Measurements from ENCODE around the gene DHCR24.

Gene DHCR24

GRCh38 chr1:54846301-54846700 is 40.7 kb downstream of the DHCR24 start:
- no peak for DNase-seq (ENCODE audit: low spot score)

DNA sequence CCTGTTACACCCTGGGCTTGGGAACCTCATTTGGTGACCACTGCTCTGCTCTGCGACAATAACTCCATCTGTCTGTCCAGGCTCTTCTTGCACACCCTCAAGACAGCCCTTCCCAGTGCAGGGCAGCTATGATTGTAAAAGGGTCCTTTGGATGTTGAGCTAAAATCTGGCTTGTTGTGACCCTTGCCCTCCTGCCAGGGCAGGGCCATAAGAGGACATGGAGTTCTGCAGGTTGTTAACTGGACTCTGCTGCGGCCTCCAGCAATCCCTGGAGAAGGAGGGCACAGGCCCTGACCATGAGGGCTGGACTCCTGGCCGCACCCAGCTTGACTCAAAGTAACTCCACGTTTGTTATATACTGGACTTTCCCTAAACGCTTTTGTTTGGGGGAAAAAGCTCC is 41.2 kb downstream of the DHCR24 start:
- no peak for DNase-seq (ENCODE audit: low spot score)

DNA sequence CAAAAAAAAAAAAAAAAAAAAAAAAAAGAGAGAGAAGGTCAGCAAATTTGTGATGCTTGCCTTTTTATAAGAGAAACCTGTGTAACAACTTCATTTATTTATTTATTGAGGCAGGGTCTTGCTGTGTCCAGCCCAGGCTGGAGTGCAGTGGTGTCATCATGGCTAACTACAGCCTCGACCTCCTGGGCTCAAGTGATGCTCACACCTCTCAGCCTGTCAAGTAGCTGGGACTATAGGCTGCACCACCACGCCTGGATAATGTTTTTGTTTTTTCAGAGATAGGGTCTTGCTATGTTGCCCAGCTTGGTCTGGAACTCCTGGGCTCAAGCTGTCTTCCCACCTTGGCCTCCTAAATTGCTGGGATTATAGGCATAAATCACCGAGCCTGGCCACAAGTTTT is 42.4 kb downstream of the DHCR24 start:
- DNase-seq (ENCODE audit: low spot score): no peak

DNA sequence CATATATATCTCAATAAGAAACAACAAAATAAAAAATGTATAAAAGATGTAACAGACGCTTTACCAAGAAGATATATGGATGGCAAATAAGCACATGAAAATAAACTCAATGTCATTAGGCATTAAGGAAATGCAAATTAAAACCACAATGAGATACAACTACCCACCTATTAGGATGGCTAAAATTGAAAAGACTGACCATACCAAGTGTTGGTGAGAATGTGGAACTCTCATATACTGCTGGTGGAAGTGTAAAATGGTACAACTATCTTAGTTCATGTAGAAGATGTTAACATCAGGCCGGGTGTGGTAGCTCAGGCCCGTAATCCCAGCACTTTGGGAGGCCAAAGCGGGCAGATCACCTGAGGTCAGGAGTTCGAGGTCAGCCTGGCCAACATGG is 43.5 kb downstream of the DHCR24 start:
- no peak for DNase-seq (ENCODE audit: low spot score)

DNA sequence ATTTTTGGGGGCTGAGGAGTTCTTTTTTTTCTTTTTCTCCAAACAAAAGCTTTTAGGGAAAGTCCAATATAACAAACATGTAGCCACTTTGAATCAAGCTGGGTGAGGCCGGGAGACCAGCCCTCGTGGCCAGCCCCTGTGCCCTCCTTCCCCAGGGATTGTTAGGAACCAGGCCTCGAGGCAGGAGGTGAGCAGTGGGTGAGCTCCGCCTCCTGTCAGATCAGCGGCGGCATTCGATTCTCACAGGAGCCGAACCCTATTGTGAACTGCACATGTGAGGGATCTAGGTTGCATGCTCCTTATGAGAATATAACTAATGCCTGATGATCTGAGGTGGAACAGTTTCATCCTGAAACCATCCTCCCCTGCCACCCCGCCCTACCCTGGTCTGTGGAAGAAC is 44.0 kb downstream of the DHCR24 start:
- no peak for DNase-seq (ENCODE audit: low spot score)

- no peak for DNase-seq (ENCODE audit: low spot score)
Observed at GRCh38 chr1:54842206-54842915, 44.6 kb downstream of the DHCR24 start.

DNA sequence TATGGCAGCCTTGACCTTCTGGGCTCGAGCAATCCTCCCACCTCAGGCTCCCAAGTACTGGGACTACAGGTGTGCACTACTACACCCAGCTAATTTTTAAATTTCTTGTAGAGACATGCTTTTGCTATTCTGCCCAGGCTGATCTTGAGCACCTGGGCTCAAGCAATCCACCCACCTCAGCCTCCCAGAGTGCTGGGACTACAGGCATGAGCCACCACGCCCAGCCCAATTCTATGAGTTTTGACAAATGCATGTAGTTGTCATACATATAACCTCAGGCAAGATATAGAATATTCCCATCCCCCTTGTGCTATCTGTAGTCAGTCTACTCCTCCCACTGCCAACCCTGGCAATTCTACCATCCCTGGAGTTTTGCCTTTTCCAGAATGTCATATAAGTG is 47.2 kb downstream of the DHCR24 start:
- no peak for DNase-seq (ENCODE audit: low spot score)

DNA sequence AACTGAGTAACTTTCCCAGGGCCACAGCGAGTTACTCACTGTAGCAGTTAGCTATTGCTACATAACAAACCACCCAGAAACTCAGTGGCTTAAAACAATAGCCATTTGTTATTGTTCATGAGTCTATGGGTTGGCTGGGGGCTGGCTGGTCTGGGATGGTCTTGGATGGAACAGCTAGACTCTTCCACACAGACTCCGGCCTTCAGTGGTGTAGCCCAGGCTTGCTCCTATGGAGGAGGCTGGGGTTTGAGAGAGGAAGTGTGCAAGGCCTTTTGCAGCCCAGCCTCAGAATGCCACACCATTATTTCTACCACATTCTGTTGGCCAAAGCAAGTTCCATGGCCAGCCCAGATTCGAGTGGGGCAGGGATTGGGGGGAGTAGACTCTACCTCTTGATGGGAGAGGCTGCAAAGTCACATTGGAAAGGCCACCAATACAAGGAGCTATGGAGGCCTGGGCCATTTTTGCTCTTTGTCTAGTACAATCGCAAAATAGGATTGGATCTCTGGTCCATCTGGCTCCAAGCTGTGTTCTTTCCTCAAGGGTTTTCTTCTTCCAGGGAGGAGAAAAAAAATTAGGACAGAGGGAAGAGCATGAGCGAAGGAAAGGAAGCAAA is 48.3 kb downstream of the DHCR24 start:
- DNase-seq (ENCODE audit: low spot score): no peak

- no peak for DNase-seq (ENCODE audit: low spot score)
Observed at GRCh38 chr1:54837002-54837853, 49.8 kb downstream of the DHCR24 start.

DNA sequence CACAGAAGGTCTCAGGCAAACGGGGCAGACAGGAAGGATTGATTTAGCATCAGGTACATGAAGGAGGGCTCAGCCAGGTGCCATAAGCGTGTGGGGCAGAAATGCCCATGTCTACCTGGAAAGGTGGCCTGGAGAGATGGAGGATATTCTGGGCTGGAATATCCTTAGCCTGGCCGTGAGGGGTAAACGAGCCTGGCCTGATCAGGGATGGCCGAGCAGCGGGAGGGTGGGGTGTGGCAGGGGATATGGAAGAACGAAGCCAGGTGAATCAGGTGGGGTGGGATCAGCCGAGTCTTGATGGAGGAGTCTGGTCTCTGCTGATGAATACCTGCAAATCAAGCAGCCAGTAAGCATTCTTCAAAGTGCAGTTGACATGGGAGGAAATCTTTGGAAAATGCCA is 50.4 kb downstream of the DHCR24 start:
- DNase-seq (ENCODE audit: low spot score): no peak

GRCh38 chr1:54835970-54836369 is 51.0 kb downstream of the DHCR24 start:
- DNase-seq (ENCODE audit: low spot score): no peak

GRCh38 chr1:54835131-54835898 is 51.7 kb downstream of the DHCR24 start:
- DNase-seq (ENCODE audit: low spot score): no peak

GRCh38 chr1:54834007-54834541 is 52.9 kb downstream of the DHCR24 start:
- no peak for DNase-seq (ENCODE audit: low spot score)

- DNase-seq (ENCODE audit: low spot score): no peak
Observed at GRCh38 chr1:54833121-54833520, 53.9 kb downstream of the DHCR24 start.

DNA sequence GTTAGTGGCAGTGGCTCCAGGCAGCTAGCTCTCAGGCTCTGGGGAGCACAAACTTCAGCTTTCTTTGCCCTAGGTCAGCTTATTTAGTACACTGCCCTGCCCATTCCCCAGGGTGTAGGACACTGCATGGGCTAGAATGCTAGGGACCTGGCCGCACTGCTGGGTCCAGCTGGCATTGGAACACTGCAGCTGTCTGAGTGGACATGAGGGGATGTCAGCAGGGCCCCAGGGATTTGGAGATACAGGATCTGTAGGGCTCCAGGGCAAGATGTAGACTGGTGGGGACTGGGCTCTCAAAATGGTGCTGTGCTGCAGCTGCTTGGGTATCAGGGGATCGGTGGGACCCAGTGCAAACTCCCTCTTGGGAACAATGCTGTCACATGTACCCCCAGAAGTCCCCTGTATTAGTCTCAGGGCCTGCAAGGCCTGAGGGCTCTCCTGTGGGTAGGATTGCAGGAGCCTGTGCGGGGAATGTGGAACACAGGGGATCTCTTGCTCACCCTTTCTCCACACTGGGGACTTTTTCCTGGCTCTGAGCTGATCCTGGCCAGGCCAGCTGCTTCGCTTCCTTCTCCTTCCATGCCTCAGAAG is 60.7 kb downstream of the DHCR24 start:
- DNase-seq (ENCODE audit: low spot score): no peak

GRCh38 chr1:54825696-54826095 is 61.3 kb downstream of the DHCR24 start:
- no peak for DNase-seq (ENCODE audit: low spot score)

DNA sequence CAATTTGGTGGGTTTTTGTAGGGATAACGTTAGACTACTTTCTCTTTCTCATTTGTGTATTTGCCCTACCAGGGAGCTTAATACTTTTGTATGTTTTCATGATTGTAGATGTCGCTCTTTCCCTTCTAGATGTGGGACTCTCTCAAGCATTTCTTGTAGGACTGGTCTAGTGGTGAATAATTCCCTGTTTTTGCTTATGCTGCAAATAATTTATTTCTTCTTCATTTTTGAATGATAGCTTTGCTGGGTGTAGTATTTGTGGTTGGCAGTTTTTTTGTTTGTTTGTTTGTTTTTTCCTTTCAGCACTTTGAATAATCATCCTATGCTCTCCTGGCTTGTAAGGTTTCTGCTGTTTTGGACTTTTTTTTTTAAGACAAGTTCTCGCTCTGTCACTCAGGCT is 63.3 kb downstream of the DHCR24 start:
- no peak for DNase-seq (ENCODE audit: low spot score)

- DNase-seq (ENCODE audit: low spot score): no peak
Observed at GRCh38 chr1:54819733-54820132, 67.3 kb downstream of the DHCR24 start.

- no peak for DNase-seq (ENCODE audit: low spot score)
Observed at GRCh38 chr1:54819195-54819536, 67.8 kb downstream of the DHCR24 start.

DNA sequence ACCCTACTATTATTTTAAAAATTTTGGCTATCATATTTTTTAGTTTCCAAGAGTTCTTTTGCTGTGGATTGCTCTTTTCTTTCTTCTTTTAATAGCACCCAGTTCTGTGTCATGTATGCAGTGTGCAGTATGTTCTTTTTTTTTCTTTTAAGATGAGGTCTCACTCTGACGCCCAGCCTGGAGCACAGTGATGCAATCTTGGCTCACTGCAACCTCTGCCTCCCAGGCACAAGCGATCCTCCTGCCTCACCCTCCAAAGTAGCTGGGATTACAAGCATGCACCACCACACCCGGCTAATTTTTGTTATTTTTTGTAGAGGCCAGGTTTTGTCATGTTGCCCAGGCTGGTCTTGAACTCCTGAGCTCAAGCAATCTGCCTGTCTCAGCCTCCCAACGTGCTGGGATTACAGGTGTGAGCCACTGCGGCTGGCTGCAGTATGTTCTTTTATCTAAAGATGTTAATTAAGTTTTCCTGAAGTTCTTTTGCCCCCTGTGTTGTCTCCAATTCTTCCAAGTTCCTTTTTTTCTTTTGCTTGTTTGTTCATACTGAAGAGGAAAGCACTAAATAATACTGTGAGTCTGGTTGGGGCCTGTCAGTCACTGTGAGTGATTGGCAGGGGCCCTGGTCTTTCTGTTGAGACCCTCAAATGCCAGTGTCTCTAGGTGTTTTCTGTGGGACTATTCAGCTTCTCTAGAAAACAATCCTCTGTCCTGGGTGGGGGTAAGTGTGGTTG is 68.4 kb downstream of the DHCR24 start:
- DNase-seq (ENCODE audit: low spot score): no peak

- DNase-seq (ENCODE audit: low spot score): no peak
Observed at GRCh38 chr1:54816951-54817350, 70.0 kb downstream of the DHCR24 start.

All from Ammon's horn (tissue), 1 donor.